ENCODE measurements around the gene RARB.

RARB gene

DNA sequence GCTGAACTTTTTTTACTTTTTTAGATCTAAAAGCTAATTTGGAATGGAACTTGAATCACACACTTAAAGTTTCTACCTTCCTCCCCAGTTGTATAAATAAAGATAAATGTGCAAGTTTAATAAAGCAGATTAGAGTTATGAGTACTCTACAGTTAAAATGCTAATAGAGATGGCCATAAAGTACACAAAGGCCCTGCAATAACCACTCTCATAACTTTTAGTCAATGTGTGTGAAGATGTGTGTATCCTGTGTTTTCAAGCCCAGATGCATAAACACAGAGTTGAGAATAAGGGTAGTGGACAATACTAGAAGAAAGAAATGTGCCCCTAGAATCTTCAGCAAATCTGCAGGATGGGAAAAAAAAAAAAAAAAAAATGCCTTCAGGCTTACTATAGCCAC lies 191.3 kb downstream of the RARB start:
- DNase-seq = no peak

- DNase-seq = no peak
Measured at GRCh38 chr3:25620493-25620892, 192.4 kb downstream of the RARB start.

- DNase-seq = no peak
Measured at GRCh38 chr3:25621087-25621486, 193.0 kb downstream of the RARB start.

DNA sequence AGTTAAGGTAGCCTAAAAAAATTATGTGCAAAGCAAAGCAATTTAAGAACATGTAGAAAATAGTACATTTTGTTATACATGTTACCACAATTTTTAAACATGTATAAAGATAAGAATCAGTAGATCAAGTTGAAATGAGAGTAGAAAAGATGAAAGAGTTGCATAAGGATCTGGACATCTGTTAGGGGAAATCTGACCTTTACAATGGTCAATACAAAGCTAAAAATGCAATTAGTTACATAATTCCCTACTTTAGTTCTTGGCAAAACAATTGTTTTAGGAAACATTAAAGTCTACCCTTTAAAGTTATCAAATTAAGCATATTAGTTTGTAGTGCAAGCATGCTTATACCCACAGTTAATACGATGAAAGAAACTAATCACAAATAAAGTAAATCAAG lies 203.9 kb downstream of the RARB start:
- no peak for DNase-seq

GRCh38 chr3:25633919-25634318 lies 205.9 kb downstream of the RARB start:
- no peak for DNase-seq

DNA sequence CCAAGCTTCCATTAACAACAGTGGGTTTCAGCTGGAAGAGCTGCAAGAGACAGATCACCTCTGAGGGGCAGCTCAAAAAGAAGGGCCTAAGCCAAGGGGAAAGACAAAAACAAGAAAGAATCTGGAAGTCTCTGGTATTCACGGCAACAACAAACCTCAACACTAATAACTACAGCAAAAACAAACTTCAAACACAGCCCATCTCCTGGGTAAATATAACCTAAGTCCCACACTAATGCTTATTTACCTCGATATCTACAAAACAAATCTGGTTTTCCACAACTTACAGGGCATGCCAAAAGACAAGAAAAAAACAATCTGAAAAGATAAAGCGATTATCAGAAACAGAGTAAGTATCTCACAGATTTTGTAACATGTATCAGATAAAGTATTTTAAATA lies 207.0 kb downstream of the RARB start:
- DNase-seq = no peak
